ENCODE results near the gene BPNT1.

The BPNT1 gene

DNA sequence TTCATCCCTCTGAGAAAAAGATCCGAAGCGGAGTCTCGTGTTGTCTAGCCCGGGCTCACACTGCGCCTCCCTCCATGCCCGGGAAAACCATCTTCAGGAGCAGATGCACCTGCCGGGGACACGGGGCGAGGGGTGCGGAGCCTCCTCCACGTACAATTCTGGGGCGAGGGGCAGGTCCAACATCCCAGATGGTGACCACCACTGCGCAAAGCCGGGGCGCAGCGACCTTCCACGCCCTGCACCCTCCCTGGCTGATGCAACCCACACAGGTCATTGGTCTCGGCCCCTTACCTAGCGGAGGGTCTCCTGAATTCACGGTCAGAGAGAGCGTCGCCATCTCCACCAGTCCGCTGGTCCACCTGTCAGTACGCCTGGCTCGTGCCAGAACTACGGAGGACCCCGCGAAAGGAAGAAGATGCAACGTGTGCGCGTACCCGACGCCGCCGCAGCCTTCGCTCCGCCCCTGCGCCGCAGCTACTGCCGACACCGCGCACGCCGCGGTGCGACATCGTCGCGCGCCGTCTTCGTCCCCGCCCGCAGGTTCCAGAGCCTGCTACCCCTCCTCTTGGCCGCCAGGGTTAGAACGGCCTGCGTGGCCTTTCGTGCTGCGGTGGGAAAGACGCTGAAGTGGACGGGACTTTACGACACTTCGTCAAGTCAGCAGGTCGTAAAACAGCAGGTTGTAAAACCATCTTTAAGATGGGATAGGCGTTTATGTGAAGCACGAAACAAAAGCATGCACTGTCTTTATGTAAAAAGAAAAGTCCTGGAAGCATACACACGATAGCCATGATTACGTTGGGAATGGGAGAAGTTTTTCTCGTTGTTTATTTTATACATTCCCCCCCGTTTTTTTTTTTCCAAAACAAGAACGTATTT, 43.3 kb downstream of the BPNT1 start, which contains the start of gene EPRS1:
Gene EPRS1 (minus strand): TSS at position 454 of the 879 bp plus-strand sequence. CDS start 117 bp downstream, at position 337.
- Histone ChIP-seq H3K4me1 (ENCODE audit: control extremely low read depth in 1 of 4, control insufficient read depth in 4 of 4, insufficient read depth in 4 of 4, low read length in 3 of 4) (peaks cover 4 to 16% (median 11%) of the 10 kb centered on the region in 4 experiments), H3K36me3 (ENCODE audit: control insufficient read depth in 4 of 4, insufficient read depth in 4 of 4, low read length in 3 of 4) (peaks cover 0 to 3% (median 1%) of the 10 kb centered on the region in 4 experiments), H3K27ac (ENCODE audit: insufficient read depth in 1 of 2, low read depth in 1 of 2, low read length in 2 of 2, poor library complexity in 1 of 2, severe bottlenecking in 2 of 2) (peak within 1 kb of the TSS; percentile 33 to 87), H3K9me3 (ENCODE audit: control extremely low read depth in 1 of 5, control insufficient read depth in 4 of 5, insufficient read depth in 2 of 5, low read depth in 1 of 5, low read length in 4 of 5) (no peaks in the 10 kb centered on the region), H3K27me3 (replicated peaks in 2 of 5; ENCODE audit: control insufficient read depth in 4 of 5, insufficient read depth in 5 of 5, low read length in 4 of 5) (no peaks in the 10 kb centered on the region), H3K4me3 (ENCODE audit: control insufficient read depth in 1 of 7, extremely low read depth in 1 of 7, insufficient read depth in 4 of 7, low read depth in 2 of 7, low read length in 6 of 7) (peak within 1 kb of the TSS; percentile 68 to 99 (median 97))
- ChIA-PET CTCF (no interaction called here), POLR2A (no interaction called here)
- WGBS (ENCODE audit: insufficient coverage) = 0% methylated on average over 56 of the region's 71 CpGs
- DNase-seq = peak; percentile 99 to 100 (median 99)

DNA sequence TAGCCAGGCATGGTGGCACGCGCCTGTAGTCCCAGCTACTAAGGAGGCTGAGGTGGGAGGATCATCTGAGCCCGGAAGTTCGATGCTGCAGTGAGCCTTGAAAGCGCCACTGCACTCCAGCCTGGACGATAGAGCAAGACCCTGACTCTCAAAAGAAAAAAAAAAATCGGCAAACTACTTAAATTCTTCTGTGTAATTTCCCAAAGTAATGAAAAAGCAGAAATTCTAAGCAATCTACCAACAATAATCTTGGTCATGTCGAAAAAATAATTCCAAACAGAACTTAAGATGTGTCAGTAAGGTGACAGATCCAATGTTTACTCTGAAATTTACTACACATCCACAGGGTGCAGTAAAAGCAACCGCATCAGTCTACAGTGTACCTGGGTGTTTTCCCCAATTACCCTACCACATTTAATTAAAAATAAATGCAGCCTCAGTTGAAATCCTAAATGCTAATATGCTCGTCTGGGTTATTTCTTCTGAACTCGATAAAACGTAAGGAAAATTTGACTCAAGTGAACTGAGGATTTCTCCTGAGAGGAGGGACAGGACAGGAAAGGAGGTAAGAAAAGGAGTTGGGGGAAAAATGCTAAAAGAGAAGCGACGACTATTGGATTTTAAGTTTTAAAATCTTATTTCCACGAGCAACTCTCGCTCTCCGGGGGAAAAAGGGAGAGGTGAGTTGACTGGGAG, 44.1 kb downstream of the BPNT1 start:
- H3K4me3 ChIP-seq (ENCODE audit: control insufficient read depth in 1 of 7, extremely low read depth in 1 of 7, insufficient read depth in 4 of 7, low read depth in 2 of 7, low read length in 6 of 7) = peak overlapping the region; percentile 68 to 99 (median 97)
- no peaks in the 10 kb centered on the region for H3K9me3 ChIP-seq (ENCODE audit: control extremely low read depth in 1 of 5, control insufficient read depth in 4 of 5, insufficient read depth in 2 of 5, low read depth in 1 of 5, low read length in 4 of 5)
- ChIA-PET CTCF (no interaction called here), POLR2A (no interaction called here)
- WGBS (ENCODE audit: insufficient coverage) = 34% methylated on average over 16 of the region's 17 CpGs
- peaks cover 0 to 3% (median 2%) of the 10 kb centered on the region in 4 experiments for H3K36me3 ChIP-seq (ENCODE audit: control insufficient read depth in 4 of 4, insufficient read depth in 4 of 4, low read length in 3 of 4)
- peaks cover 4 to 16% (median 11%) of the 10 kb centered on the region in 4 experiments for H3K4me1 ChIP-seq (ENCODE audit: control extremely low read depth in 1 of 4, control insufficient read depth in 4 of 4, insufficient read depth in 4 of 4, low read length in 3 of 4)
- peak in 2 of 3 donors; percentile 26 to 38 for DNase-seq
- H3K27ac ChIP-seq (ENCODE audit: insufficient read depth in 1 of 2, low read depth in 1 of 2, low read length in 2 of 2, poor library complexity in 1 of 2, severe bottlenecking in 2 of 2) = peak overlapping the region; percentile 33 to 87
- no peaks in the 10 kb centered on the region for H3K27me3 ChIP-seq (replicated peaks in 2 of 5; ENCODE audit: control insufficient read depth in 4 of 5, insufficient read depth in 5 of 5, low read length in 4 of 5)

DNA sequence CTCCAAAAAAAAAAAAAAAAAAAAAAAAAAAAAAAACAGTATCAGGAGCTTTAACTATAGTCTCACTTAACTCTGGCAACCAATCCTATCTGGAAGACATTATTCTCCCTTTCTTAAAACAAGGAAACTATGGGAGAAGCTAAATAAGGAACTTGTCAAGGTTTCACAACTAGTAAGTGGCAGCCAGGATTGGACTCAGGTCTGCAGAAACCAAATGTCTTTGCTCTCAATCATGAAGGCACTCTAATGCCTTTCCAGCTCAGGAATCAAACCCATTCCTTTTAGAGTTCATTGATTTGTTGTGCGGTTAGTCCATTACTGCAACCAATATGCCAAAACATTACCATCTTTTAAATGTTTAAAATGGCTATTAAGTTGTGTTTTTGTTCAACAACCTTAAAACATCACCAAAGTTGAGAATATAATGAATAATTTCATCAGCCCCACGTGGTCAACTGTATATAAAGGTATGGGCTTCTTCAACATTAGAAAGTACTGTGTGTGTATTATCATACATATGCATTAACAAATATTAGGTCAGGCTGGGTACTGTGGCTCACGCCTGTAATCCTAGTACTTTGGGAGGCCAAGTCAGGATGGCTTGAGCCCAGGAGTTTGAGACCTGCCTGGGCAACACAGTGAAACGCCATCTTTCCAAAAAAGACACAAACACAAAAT, 44.8 kb downstream of the BPNT1 start:
- peak overlapping the region in 3 of 7 experiments; percentile 97 to 99 (median 99) for H3K4me3 ChIP-seq (ENCODE audit: control insufficient read depth in 1 of 7, extremely low read depth in 1 of 7, insufficient read depth in 4 of 7, low read depth in 2 of 7, low read length in 6 of 7)
- peak overlapping the region in 1 of 2 experiments; percentile 87 for H3K27ac ChIP-seq (ENCODE audit: insufficient read depth in 1 of 2, low read depth in 1 of 2, low read length in 2 of 2, poor library complexity in 1 of 2, severe bottlenecking in 2 of 2)
- ChIA-PET POLR2A (no interaction called here), CTCF (interaction anchor here (0.6 kb wide), 1 partner anchor 20 kb away, joined by 3 read pairs; no protein-coding TSS in a partner anchor)
- H3K27me3 ChIP-seq (replicated peaks in 2 of 5; ENCODE audit: control insufficient read depth in 4 of 5, insufficient read depth in 5 of 5, low read length in 4 of 5) = no peaks in the 10 kb centered on the region
- H3K4me1 ChIP-seq (ENCODE audit: control extremely low read depth in 1 of 4, control insufficient read depth in 4 of 4, insufficient read depth in 4 of 4, low read length in 3 of 4) = peaks cover 4 to 16% (median 11%) of the 10 kb centered on the region in 4 experiments
- 100% methylated on average over 1 of the region's 4 CpGs for WGBS (ENCODE audit: insufficient coverage)
- peak in 2 of 3 donors; percentile 10 to 11 for DNase-seq
- H3K9me3 ChIP-seq (ENCODE audit: control extremely low read depth in 1 of 5, control insufficient read depth in 4 of 5, insufficient read depth in 2 of 5, low read depth in 1 of 5, low read length in 4 of 5) = no peaks in the 10 kb centered on the region
- peaks cover 2 to 5% (median 4%) of the 10 kb centered on the region in 4 experiments for H3K36me3 ChIP-seq (ENCODE audit: control insufficient read depth in 4 of 4, insufficient read depth in 4 of 4, low read length in 3 of 4)

DNA sequence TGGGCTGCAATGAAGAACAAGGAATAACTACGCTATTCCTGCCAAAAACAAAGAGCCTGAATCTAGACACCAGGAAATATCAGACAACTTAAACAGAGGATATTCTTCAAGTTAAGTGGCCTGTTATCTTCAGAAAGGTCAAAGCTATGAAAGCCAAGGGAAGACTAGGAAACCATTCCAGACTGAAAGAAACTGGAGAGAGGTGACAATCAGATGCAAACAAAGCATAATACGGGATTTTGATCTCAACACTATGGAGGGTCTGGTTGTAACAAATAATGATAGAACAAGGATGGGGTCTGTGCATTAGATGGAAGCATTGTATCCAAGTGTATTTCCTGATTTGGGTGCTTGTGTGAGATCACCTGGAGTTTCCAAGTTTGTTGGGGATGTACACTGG, 45.9 kb downstream of the BPNT1 start:
- Histone ChIP-seq H3K36me3 (ENCODE audit: control insufficient read depth in 4 of 4, insufficient read depth in 4 of 4, low read length in 3 of 4) (peaks cover 4 to 14% (median 10%) of the 10 kb centered on the region in 4 experiments), H3K4me3 (ENCODE audit: control insufficient read depth in 1 of 7, extremely low read depth in 1 of 7, insufficient read depth in 4 of 7, low read depth in 2 of 7, low read length in 6 of 7) (no peak overlapping the region), H3K27me3 (replicated peaks in 2 of 5; ENCODE audit: control insufficient read depth in 4 of 5, insufficient read depth in 5 of 5, low read length in 4 of 5) (no peaks in the 10 kb centered on the region), H3K27ac (ENCODE audit: insufficient read depth in 1 of 2, low read depth in 1 of 2, low read length in 2 of 2, poor library complexity in 1 of 2, severe bottlenecking in 2 of 2) (no peak overlapping the region), H3K9me3 (ENCODE audit: control extremely low read depth in 1 of 5, control insufficient read depth in 4 of 5, insufficient read depth in 2 of 5, low read depth in 1 of 5, low read length in 4 of 5) (no peaks in the 10 kb centered on the region), H3K4me1 (ENCODE audit: control extremely low read depth in 1 of 4, control insufficient read depth in 4 of 4, insufficient read depth in 4 of 4, low read length in 3 of 4) (peaks cover 4 to 16% (median 11%) of the 10 kb centered on the region in 4 experiments)
- DNase-seq = no peak
- ChIA-PET POLR2A (no interaction called here), CTCF (no interaction called here)
- 100% methylated on average over 1 of the region's 2 CpGs for WGBS (ENCODE audit: insufficient coverage)

DNA sequence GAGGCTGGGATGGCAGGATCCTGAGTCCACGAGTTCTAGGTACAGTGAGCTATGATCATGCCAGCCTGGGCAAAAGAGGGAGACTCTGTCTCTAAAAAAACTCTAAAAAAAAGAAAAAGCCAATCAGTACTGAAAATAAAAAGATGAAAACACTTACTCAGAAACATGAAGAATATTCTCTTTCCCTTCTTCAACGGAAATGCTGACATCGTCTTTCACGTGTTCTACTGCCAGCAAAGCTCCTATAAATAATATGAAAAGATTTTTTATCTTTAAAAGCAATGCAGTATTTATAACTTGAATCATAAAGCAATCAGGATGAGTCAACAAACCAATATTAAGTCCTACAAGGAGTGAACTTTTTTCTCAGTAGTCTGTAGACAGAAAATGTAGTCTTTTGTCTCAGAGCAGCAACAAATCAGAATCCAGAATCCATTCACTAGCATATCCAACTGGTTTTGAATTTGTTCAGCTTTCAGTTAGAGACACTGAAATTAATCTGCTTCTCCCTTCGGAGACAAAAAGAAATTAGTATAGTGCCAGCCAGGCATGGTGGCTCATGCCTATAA, 49.5 kb downstream of the BPNT1 start:
- H3K27ac ChIP-seq (ENCODE audit: insufficient read depth in 1 of 2, low read depth in 1 of 2, low read length in 2 of 2, poor library complexity in 1 of 2, severe bottlenecking in 2 of 2) = no peak overlapping the region
- 80% methylated on average over 1 of the region's 5 CpGs for WGBS (ENCODE audit: insufficient coverage)
- peaks cover 0 to 10% (median 4%) of the 10 kb centered on the region in 4 experiments for H3K4me1 ChIP-seq (ENCODE audit: control extremely low read depth in 1 of 4, control insufficient read depth in 4 of 4, insufficient read depth in 4 of 4, low read length in 3 of 4)
- H3K9me3 ChIP-seq (ENCODE audit: control extremely low read depth in 1 of 5, control insufficient read depth in 4 of 5, insufficient read depth in 2 of 5, low read depth in 1 of 5, low read length in 4 of 5) = no peaks in the 10 kb centered on the region
- H3K4me3 ChIP-seq (ENCODE audit: control insufficient read depth in 1 of 7, extremely low read depth in 1 of 7, insufficient read depth in 4 of 7, low read depth in 2 of 7, low read length in 6 of 7) = no peak overlapping the region
- no peaks in the 10 kb centered on the region for H3K27me3 ChIP-seq (replicated peaks in 2 of 5; ENCODE audit: control insufficient read depth in 4 of 5, insufficient read depth in 5 of 5, low read length in 4 of 5)
- DNase-seq = no peak
- POLR2A ChIA-PET = no interaction called here
- CTCF ChIA-PET = interaction anchor here (1.0 kb wide), 1 partner anchor 28 kb away, joined by 4 read pairs; no protein-coding TSS in a partner anchor
- peaks cover 4 to 20% (median 13%) of the 10 kb centered on the region in 4 experiments for H3K36me3 ChIP-seq (ENCODE audit: control insufficient read depth in 4 of 4, insufficient read depth in 4 of 4, low read length in 3 of 4)

DNA sequence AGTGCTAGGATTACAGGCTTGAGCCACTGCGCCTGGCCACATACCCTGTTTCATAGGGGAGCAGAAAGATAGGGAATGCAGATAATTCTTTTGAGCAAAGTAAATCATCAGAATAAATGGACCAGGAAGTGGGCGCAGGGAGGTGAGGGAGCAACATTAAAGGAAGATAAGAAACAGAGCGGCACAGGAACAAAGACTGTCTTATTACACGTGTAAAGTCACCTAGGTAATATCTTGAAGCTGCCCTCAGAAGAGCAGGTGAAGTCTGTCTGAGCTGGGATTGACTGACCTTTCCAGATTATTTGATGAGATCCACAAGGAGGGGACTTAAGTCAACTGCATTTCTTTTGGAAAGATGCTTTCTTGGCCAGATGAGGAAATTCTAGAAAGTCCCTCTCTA, 50.9 kb downstream of the BPNT1 start:
- WGBS (ENCODE audit: insufficient coverage) = 90% methylated on average over 4 of the region's 4 CpGs
- POLR2A ChIA-PET = no interaction called here
- H3K36me3 ChIP-seq (ENCODE audit: control insufficient read depth in 4 of 4, insufficient read depth in 4 of 4, low read length in 3 of 4) = peaks cover 3 to 20% (median 13%) of the 10 kb centered on the region in 4 experiments
- H3K9me3 ChIP-seq (ENCODE audit: control extremely low read depth in 1 of 5, control insufficient read depth in 4 of 5, insufficient read depth in 2 of 5, low read depth in 1 of 5, low read length in 4 of 5) = no peaks in the 10 kb centered on the region
- H3K4me1 ChIP-seq (ENCODE audit: control extremely low read depth in 1 of 4, control insufficient read depth in 4 of 4, insufficient read depth in 4 of 4, low read length in 3 of 4) = no peaks in the 10 kb centered on the region
- no peak for DNase-seq
- peak overlapping the region in 1 of 2 experiments; percentile 30 for H3K27ac ChIP-seq (ENCODE audit: insufficient read depth in 1 of 2, low read depth in 1 of 2, low read length in 2 of 2, poor library complexity in 1 of 2, severe bottlenecking in 2 of 2)
- H3K4me3 ChIP-seq (ENCODE audit: control insufficient read depth in 1 of 7, extremely low read depth in 1 of 7, insufficient read depth in 4 of 7, low read depth in 2 of 7, low read length in 6 of 7) = no peak overlapping the region
- CTCF ChIA-PET = interaction anchor here (1.2 kb wide), 1 partner anchor 10 kb away, joined by 3 read pairs; no protein-coding TSS in a partner anchor
- H3K27me3 ChIP-seq (replicated peaks in 2 of 5; ENCODE audit: control insufficient read depth in 4 of 5, insufficient read depth in 5 of 5, low read length in 4 of 5) = no peaks in the 10 kb centered on the region
